ENCODE results near the gene FAM151B. TPM values are rescaled to one million over a fixed set of nuclear protein-coding genes. Genes with fewer than 3 reads are reported as not detected.
A peak's percentile ranks its signal among the peaks of the same experiment; 100 is the strongest.

Gene FAM151B
- total RNA-seq, 1 experiment from 2014 or later = 0.94 TPM

GRCh38 chr5:80442742-80443141 lies 45.2 kb upstream of the FAM151B start:
- ATAC-seq (no peak), DNase-seq (ENCODE audit: low spot score) (no peak)
- no peak overlapping the region for H3K4me3 Mint-ChIP-seq
- no peak for TF ChIP-seq ZNF396 (CRISPR knock-in tag; IDR thresholded peaks at IDR 0.05; ENCODE audit: borderline replicate concordance)
- no peak for TF ChIP-seq CDX4 (CRISPR knock-in tag; IDR thresholded peaks at IDR 0.05; ENCODE audit: borderline replicate concordance)
- no peak overlapping the region for H3K27ac Mint-ChIP-seq
- no peaks in the 10 kb centered on the region for H3K9me3 Mint-ChIP-seq
- no peaks in the 10 kb centered on the region for H3K27me3 Mint-ChIP-seq (ENCODE audit: low read depth)
- 0 out of 2 replicates have a peak, but pooled peaks cover 2% of the 10 kb centered on the region for H3K4me1 Mint-ChIP-seq
- CTCF ChIA-PET = interaction anchor here (1.3 kb wide), 1 partner anchor 38 kb away, joined by 4 read pairs; no protein-coding TSS in a partner anchor
- POLR2A ChIA-PET = no interaction called here
- H3K36me3 Mint-ChIP-seq = peaks cover 16% of the 10 kb centered on the region

GRCh38 chr5:80453366-80453765 lies 34.5 kb upstream of the FAM151B start:
- TF ChIP-seq JAZF1 (CRISPR knock-in tag; IDR thresholded peaks at IDR 0.05) = no peak
- TF ChIP-seq IRF2 (CRISPR knock-in tag; IDR thresholded peaks at IDR 0.05; ENCODE audit: borderline replicate concordance, low read depth) = no peak
- H3K4me1 Mint-ChIP-seq = no peaks in the 10 kb centered on the region
- H3K36me3 Mint-ChIP-seq = peaks cover 42% of the 10 kb centered on the region
- H3K27ac Mint-ChIP-seq = no peak overlapping the region
- H3K27me3 Mint-ChIP-seq (ENCODE audit: low read depth) = no peaks in the 10 kb centered on the region
- DNase-seq (ENCODE audit: low spot score) (no peak), ATAC-seq (no peak)
- peaks cover 5% of the 10 kb centered on the region; the same call in 1 of the 2 replicates for H3K9me3 Mint-ChIP-seq
- no peak overlapping the region for H3K4me3 Mint-ChIP-seq
- CTCF ChIA-PET = interaction anchor here (0.6 kb wide), 1 partner anchor 56 kb away, joined by 4 read pairs; no protein-coding TSS in a partner anchor
- POLR2A ChIA-PET = no interaction called here

GRCh38 chr5:80463269-80463668 lies 24.6 kb upstream of the FAM151B start:
- DNase-seq (ENCODE audit: low spot score) = no peak
- peaks cover 72% of the 10 kb centered on the region for H3K36me3 Mint-ChIP-seq
- H3K27ac Mint-ChIP-seq = no peak overlapping the region
- ATAC-seq = no peak
- peaks cover 13% of the 10 kb centered on the region for H3K4me1 Mint-ChIP-seq
- POLR2A ChIA-PET = no interaction called here
- H3K9me3 Mint-ChIP-seq = peaks cover 40% of the 10 kb centered on the region
- no peak overlapping the region for H3K4me3 Mint-ChIP-seq
- H3K27me3 Mint-ChIP-seq (ENCODE audit: low read depth) = no peaks in the 10 kb centered on the region
- CTCF ChIA-PET = no interaction called here
- TF ChIP-seq FOXK1 (CRISPR knock-in tag; IDR thresholded peaks at IDR 0.05) (no peak), PREB (CRISPR knock-in tag; IDR thresholded peaks at IDR 0.05; ENCODE audit: borderline replicate concordance) (no peak), IRF2 (CRISPR knock-in tag; IDR thresholded peaks at IDR 0.05; ENCODE audit: borderline replicate concordance, low read depth) (no peak), JUN (CRISPR knock-in tag; IDR thresholded peaks at IDR 0.05) (no peak), TCF7 (CRISPR knock-in tag; IDR thresholded peaks at IDR 0.05; ENCODE audit: low read depth) (no peak), NR1H2 (CRISPR knock-in tag; IDR thresholded peaks at IDR 0.05) (no peak), ZNF671 (CRISPR knock-in tag; IDR thresholded peaks at IDR 0.05) (no peak), ESRRA (CRISPR knock-in tag; IDR thresholded peaks at IDR 0.05; ENCODE audit: borderline replicate concordance) (no peak), STAT6 (CRISPR knock-in tag; conservative IDR thresholded peaks at IDR 0.05; ENCODE audit: low read depth) (no peak), ZNF396 (CRISPR knock-in tag; IDR thresholded peaks at IDR 0.05; ENCODE audit: borderline replicate concordance) (no peak)

- peak overlapping the region; percentile 66 for H3K27ac Mint-ChIP-seq
- no peak overlapping the region for H3K4me3 Mint-ChIP-seq
- peaks cover 75% of the 10 kb centered on the region for H3K36me3 Mint-ChIP-seq
- no peaks in the 10 kb centered on the region; the same call in 1 of the 2 replicates for H3K27me3 Mint-ChIP-seq (ENCODE audit: low read depth)
- peaks cover 13% of the 10 kb centered on the region for H3K4me1 Mint-ChIP-seq
- ATAC-seq = no peak
- POLR2A ChIA-PET = no interaction called here
- CTCF ChIA-PET = interaction anchor here (1.0 kb wide), 1 partner anchor 14 kb away, joined by 3 read pairs; no protein-coding TSS in a partner anchor
- DNase-seq (ENCODE audit: low spot score) = no peak
- peaks cover 50% of the 10 kb centered on the region for H3K9me3 Mint-ChIP-seq
- TF ChIP-seq ZNF396 (CRISPR knock-in tag; IDR thresholded peaks at IDR 0.05; ENCODE audit: borderline replicate concordance) = no peak
- no peak for TF ChIP-seq FOXP1 (CRISPR knock-in tag; IDR thresholded peaks at IDR 0.05; ENCODE audit: borderline replicate concordance)
- TF ChIP-seq TCF7 (CRISPR knock-in tag; IDR thresholded peaks at IDR 0.05; ENCODE audit: low read depth) = no peak
- TF ChIP-seq PREB (CRISPR knock-in tag; IDR thresholded peaks at IDR 0.05; ENCODE audit: borderline replicate concordance) = no peak
- TF ChIP-seq ZBTB21 (CRISPR knock-in tag; IDR thresholded peaks at IDR 0.05; ENCODE audit: borderline replicate concordance) = no peak
- no peak for TF ChIP-seq SMAD4 (CRISPR knock-in tag; IDR thresholded peaks at IDR 0.05)
- TF ChIP-seq SP1 (CRISPR knock-in tag; conservative IDR thresholded peaks at IDR 0.05) = no peak
Observed at GRCh38 chr5:80466669-80467485, 21.0 kb upstream of the FAM151B start.
